ENCODE measurements around the gene SUSD4.

Gene SUSD4

GRCh38 chr1:223245983-223246382 lies 118.0 kb downstream of the SUSD4 start:
- Mint-ChIP-seq H3K4me3 (no peak overlapping the region), H3K27me3 (ENCODE audit: low read depth) (peaks cover 14% of the 10 kb centered on the region), H3K36me3 (ENCODE audit: low read depth) (no peaks in the 10 kb centered on the region), H3K4me1 (no peaks in the 10 kb centered on the region), H3K9me3 (peaks cover 3% of the 10 kb centered on the region), H3K27ac (no peak overlapping the region)
- TF ChIP-seq CTCF (IDR thresholded peaks at IDR 0.05; ENCODE audit: unreplicated experiment in 3 of 3), result no peak

GRCh38 chr1:223245411-223245810 lies 118.6 kb downstream of the SUSD4 start:
- Mint-ChIP-seq H3K9me3 (peaks cover 7% of the 10 kb centered on the region), H3K4me1 (no peaks in the 10 kb centered on the region), H3K27ac (no peak overlapping the region), H3K27me3 (ENCODE audit: low read depth) (peaks cover 14% of the 10 kb centered on the region), H3K4me3 (no peak overlapping the region), H3K36me3 (ENCODE audit: low read depth) (no peaks in the 10 kb centered on the region)
- no peak for TF ChIP-seq CTCF (IDR thresholded peaks at IDR 0.05; ENCODE audit: unreplicated experiment in 3 of 3)

- H3K27ac Mint-ChIP-seq, result no peak overlapping the region
- TF ChIP-seq CTCF (IDR thresholded peaks at IDR 0.05; ENCODE audit: unreplicated experiment in 3 of 3), result no peak
- no peak overlapping the region for H3K4me3 Mint-ChIP-seq
- H3K4me1 Mint-ChIP-seq, result no peaks in the 10 kb centered on the region
- H3K9me3 Mint-ChIP-seq, result peaks cover 10% of the 10 kb centered on the region
- H3K36me3 Mint-ChIP-seq (ENCODE audit: low read depth), result no peaks in the 10 kb centered on the region
- H3K27me3 Mint-ChIP-seq (ENCODE audit: low read depth), result peaks cover 14% of the 10 kb centered on the region
Measured at GRCh38 chr1:223244366-223245103, 119.4 kb downstream of the SUSD4 start.

GRCh38 chr1:223243441-223244050 lies 120.4 kb downstream of the SUSD4 start:
- H3K9me3 Mint-ChIP-seq, result peaks cover 13% of the 10 kb centered on the region
- no peak overlapping the region for H3K4me3 Mint-ChIP-seq
- H3K27ac Mint-ChIP-seq, result no peak overlapping the region
- TF ChIP-seq CTCF (IDR thresholded peaks at IDR 0.05; ENCODE audit: unreplicated experiment in 3 of 3), result no peak
- peaks cover 14% of the 10 kb centered on the region for H3K27me3 Mint-ChIP-seq (ENCODE audit: low read depth)
- H3K4me1 Mint-ChIP-seq, result no peaks in the 10 kb centered on the region
- H3K36me3 Mint-ChIP-seq (ENCODE audit: low read depth), result no peaks in the 10 kb centered on the region

GRCh38 chr1:223242971-223243370 lies 121.0 kb downstream of the SUSD4 start:
- no peak for TF ChIP-seq CTCF (IDR thresholded peaks at IDR 0.05; ENCODE audit: unreplicated experiment in 3 of 3)
- H3K4me3 Mint-ChIP-seq, result no peak overlapping the region
- H3K27me3 Mint-ChIP-seq (ENCODE audit: low read depth), result peaks cover 14% of the 10 kb centered on the region
- H3K9me3 Mint-ChIP-seq, result peaks cover 17% of the 10 kb centered on the region
- no peaks in the 10 kb centered on the region for H3K4me1 Mint-ChIP-seq
- no peaks in the 10 kb centered on the region for H3K36me3 Mint-ChIP-seq (ENCODE audit: low read depth)
- no peak overlapping the region for H3K27ac Mint-ChIP-seq
